Brain pericyte (primary cell): ENCODE data around the gene EIF4A3.
"Not testable (repeated sequence)": the region's sequence is repeated elsewhere in the genome, so short reads cannot be mapped to it uniquely, and the experiment has no call there.

Experiments used
- DNase-seq: peaks from one replicate; pipeline ENCODE4 v3.0.0-alpha.2; 2012; ENCODE audit warnings: low read depth, low spot score

Gene EIF4A3

GRCh38 chr17:80101011-80101945, 45.6 kb downstream of the EIF4A3 start, which contains the start of gene GAA:
GAA (plus strand) TSS chr17:80101581; CDS start chr17:80104587, 3,006 bp downstream.
- DNase-seq, result no peak

GRCh38 chr17:80100035-80100323, 46.9 kb downstream of the EIF4A3 start:
- no peak for DNase-seq

GRCh38 chr17:80099291-80100034, 47.5 kb downstream of the EIF4A3 start:
- no peak for DNase-seq

- no peak for DNase-seq
Observed at GRCh38 chr17:80097844-80098691, 48.9 kb downstream of the EIF4A3 start.

DNA sequence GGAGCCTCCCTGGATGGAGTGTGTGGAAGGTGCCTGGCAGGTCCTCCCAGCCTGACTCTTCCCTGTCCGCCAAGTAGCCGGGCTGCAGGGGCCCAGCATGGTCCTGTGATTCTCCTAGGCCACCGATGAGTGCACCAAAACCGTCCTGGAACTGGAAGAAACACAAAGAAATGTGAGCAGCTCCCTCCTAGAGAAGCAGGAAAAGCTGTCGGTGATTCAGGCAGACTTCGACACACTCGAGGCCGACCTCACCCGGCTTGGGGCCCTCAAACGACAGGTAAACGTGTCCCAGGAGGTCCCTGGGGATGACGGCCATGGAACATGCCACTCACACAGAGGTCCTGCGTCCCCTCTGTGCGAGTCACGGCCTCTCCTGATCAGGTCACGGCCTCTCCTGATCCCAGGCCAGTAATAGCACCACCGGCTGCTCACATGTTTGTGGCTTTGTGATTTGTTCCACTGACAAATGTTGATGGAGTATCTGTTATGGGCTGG, 49.8 kb downstream of the EIF4A3 start:
- no peak for DNase-seq

DNA sequence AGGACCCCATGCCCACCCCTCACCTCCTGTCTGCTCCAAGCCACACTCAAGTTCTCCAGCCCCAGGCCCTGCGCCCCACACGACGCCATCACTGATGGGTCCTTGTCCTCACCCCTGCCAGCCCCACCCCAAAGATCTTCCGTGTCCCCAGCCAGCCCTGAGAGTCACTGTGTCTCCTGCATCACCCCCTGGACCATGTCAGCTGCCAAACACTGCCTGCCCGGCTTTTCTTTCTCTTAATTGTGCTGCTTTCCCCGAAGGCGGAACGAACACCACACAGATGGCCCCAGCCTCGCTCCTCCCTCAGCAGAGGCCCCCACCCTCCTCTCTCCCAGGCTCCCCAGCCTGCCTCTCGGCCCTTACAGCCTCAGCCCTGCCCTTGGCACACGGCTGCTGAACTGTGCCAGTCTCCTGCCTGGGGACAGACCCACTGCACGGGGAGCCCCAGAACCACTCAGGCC, 50.3 kb downstream of the EIF4A3 start:
- no peak for DNase-seq

GRCh38 chr17:80095844-80096475, 51.0 kb downstream of the EIF4A3 start:
- no peak for DNase-seq

DNA sequence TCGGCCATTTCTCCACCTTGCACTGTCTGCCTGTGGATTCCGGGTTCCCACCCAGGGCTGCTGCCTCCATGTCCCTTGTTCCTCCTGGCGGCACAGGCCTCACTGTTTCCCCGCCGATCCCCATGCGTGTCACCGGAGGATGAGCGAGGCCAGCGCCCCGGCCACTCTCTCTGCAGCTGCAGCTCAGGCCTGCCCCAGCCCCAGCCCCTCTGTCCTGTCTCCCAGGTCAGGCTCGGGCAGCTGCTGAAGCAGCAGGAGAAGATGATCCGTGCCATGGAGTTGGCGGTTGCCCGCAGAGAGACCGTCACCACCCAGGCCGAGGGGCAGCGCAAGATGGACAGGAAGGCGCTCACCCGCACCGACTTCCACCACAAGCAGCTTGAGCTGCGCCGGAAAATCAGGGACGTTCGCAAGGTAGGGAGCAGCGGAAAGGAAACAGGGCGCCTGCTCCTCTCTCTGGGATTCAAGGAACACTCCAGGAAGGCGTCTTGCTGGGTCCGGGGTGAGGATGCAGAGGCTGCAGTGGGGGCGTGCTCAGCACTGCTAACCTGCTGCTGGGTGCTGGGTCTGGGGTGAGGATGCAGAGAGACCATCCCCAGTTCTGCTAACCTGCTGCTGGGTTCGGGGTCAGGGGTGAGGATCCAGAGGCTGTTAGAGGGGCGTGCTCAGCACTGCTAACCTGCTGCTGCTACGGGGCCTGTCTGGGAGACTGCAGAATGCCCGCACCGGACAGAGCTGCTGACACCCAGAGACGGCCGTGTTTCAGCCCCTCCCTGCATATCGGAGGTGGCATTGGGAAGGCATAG, 51.7 kb downstream of the EIF4A3 start:
- DNase-seq, result no peak

- DNase-seq, result no peak
Observed at GRCh38 chr17:80092959-80093358, 54.0 kb downstream of the EIF4A3 start.

DNA sequence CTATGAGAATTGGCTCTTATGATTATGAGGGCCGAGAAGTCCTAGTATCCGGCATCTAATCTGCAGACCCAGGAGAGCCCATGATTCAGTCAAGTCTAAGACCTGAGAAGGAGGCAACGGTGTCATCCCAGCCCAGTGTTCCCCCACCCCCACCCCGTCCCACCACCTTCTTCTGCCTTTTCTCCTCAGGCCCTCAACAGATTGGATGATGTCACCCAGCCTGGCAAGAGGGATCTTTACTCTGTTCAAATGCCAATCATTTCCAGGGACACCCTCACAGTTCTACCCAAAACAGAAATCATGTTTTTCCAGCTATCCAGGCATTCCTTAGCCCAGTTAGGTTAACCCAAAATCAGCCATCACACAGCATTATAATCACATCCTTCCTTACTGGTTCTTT, 55.6 kb downstream of the EIF4A3 start:
- no peak for DNase-seq

- not testable (repeated sequence) for DNase-seq
Observed at GRCh38 chr17:80090164-80090563, 56.8 kb downstream of the EIF4A3 start.

GRCh38 chr17:80089762-80090161, 57.2 kb downstream of the EIF4A3 start:
- no peak for DNase-seq

GRCh38 chr17:80087346-80088265, 59.3 kb downstream of the EIF4A3 start:
- DNase-seq, result no peak

DNA sequence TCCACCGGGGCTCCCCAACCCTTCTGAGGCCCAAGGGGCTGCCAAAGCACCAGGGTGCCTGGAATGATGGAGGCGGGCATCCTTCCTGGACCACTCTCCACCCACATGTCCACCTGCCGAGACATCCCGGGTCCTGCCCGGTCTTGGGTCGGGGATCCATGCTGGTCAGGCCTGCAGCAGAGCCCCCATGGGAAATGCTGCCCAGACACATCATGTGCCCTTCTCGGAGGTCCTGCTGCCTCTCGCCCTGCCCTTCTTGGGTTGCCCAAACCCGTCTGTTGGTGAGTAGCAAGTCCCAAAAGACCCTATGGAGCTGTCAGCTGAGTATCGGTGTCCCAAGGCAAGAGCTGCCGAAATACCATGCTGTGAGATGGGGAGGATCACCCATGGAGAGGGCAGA, 60.3 kb downstream of the EIF4A3 start:
- no peak for DNase-seq

DNA sequence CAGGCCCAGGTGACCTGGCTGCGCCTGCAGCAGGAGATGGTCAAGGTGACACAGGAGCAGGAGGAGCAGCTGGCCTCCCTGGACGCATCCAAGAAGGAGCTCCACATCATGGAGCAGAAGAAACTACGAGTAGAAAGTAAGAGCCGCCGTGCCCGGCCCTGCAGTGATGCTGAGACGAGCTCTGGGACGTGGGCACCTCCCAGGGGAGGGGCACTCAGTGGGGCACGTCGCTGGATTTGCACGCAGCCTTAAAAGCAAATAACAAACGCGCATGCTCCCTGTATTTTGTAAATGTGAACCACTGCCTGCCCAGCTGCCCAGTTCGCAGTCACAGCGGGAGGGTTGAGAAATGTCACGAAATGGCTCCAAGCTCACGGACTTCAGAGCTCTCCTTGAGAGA, 60.8 kb downstream of the EIF4A3 start:
- no peak for DNase-seq

- DNase-seq, result no peak
Observed at GRCh38 chr17:80084773-80085172, 62.2 kb downstream of the EIF4A3 start.
